WTC11 (cell line): ENCODE data around the gene TMEM17.

Source experiments
- CTCF ChIP-seq: fragments of 200-600 bp; IDR thresholded peaks from 2 replicates; pipeline ENCODE4 v1.8.0; 2022; ENCODE audit warnings: antibody characterized with exemption
- GABPB1 ChIP-seq: sonication (generic); formaldehyde crosslinking; IDR thresholded peaks from 2 replicates; pipeline ENCODE4 v1.8.1; 2023; ENCODE audit warnings: mild to moderate bottlenecking, missing genetic modification reagents
- RELA ChIP-seq: sonication (generic); formaldehyde crosslinking; IDR thresholded peaks from 2 replicates; pipeline ENCODE4 v1.8.1; 2022; ENCODE audit warnings: missing genetic modification reagents, mild to moderate bottlenecking, borderline replicate concordance
- ZNF138 ChIP-seq: sonication (generic); formaldehyde crosslinking; conservative IDR thresholded peaks from 2 replicates; pipeline ENCODE4 v1.8.1; 2022; ENCODE audit warnings: mild to moderate bottlenecking, moderate library complexity, missing genetic modification reagents
- ZNF423 ChIP-seq: fragments of 250-450 bp; sonication (Bioruptor Pico); IDR thresholded peaks from 2 replicates; pipeline ENCODE4 v2.1.2; 2022; ENCODE audit warnings: mild to moderate bottlenecking, moderate library complexity

GRCh38 chr2:62464221-62465007, 41.6 kb downstream of the TMEM17 start:
- TF ChIP-seq GABPB1 (CRISPR knock-in tag) (no peak), CTCF (no peak), RELA (no peak), ZNF423 (no peak; the same call in 1 of the 2 replicates), ZNF138 (CRISPR knock-in tag) (no peak)
